ENCODE measurements around the gene PUM1.
"Not testable (repeated sequence)": the region's sequence is repeated elsewhere in the genome, so short reads cannot be mapped to it uniquely, and the experiment has no call there.

Gene PUM1, protein sequence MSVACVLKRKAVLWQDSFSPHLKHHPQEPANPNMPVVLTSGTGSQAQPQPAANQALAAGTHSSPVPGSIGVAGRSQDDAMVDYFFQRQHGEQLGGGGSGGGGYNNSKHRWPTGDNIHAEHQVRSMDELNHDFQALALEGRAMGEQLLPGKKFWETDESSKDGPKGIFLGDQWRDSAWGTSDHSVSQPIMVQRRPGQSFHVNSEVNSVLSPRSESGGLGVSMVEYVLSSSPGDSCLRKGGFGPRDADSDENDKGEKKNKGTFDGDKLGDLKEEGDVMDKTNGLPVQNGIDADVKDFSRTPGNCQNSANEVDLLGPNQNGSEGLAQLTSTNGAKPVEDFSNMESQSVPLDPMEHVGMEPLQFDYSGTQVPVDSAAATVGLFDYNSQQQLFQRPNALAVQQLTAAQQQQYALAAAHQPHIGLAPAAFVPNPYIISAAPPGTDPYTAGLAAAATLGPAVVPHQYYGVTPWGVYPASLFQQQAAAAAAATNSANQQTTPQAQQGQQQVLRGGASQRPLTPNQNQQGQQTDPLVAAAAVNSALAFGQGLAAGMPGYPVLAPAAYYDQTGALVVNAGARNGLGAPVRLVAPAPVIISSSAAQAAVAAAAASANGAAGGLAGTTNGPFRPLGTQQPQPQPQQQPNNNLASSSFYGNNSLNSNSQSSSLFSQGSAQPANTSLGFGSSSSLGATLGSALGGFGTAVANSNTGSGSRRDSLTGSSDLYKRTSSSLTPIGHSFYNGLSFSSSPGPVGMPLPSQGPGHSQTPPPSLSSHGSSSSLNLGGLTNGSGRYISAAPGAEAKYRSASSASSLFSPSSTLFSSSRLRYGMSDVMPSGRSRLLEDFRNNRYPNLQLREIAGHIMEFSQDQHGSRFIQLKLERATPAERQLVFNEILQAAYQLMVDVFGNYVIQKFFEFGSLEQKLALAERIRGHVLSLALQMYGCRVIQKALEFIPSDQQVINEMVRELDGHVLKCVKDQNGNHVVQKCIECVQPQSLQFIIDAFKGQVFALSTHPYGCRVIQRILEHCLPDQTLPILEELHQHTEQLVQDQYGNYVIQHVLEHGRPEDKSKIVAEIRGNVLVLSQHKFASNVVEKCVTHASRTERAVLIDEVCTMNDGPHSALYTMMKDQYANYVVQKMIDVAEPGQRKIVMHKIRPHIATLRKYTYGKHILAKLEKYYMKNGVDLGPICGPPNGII

DNA sequence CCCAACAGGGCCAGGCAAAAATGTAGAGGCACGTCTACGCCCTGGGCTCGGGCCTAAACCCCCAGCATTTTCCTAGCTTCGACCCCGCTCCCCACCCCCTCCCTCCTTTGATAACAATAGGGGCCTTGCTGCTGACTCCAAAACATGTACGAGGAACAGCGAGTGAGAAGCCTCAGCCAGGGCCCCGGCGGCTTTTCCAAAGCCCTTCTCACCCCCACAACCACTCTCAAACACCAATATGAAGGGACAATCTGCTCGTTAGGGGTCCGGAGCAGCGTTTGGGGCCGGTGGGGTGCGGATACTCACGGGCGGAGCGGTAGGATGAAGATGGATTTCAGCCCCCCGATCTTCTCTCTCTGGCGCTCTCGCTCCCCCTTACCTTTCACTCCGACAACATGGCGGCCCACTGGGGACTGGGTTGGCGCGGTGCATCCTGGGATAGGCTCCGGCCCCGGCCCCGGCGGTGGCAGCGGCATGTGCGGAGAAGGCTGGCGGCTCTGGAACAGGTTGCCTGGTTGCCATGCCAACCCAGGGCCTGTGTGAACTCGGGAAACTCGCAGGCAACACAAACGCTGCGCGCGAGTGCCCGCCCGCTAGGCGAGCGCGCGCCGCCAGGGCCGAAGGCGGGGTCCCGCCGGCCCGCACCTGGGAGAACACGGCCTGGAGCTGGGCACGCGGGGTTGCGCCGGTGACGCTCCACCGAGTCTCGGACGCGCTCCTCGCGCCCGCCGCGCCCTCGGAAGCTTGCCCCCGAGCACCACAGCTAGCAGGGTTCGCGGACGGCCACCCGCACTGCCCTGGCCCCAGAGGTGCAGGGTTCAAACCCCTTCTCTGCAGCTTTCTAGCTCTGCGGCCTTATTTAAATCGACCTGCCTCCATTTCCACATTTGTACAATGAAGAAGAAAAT is at the start of gene PUM1:
Gene PUM1, minus strand, starts transcription at position 408 of the 908 bp plus-strand sequence. CDS start 6,151 bp downstream, outside the sequence.
- peak; percentile 99 for DNase-seq

DNA sequence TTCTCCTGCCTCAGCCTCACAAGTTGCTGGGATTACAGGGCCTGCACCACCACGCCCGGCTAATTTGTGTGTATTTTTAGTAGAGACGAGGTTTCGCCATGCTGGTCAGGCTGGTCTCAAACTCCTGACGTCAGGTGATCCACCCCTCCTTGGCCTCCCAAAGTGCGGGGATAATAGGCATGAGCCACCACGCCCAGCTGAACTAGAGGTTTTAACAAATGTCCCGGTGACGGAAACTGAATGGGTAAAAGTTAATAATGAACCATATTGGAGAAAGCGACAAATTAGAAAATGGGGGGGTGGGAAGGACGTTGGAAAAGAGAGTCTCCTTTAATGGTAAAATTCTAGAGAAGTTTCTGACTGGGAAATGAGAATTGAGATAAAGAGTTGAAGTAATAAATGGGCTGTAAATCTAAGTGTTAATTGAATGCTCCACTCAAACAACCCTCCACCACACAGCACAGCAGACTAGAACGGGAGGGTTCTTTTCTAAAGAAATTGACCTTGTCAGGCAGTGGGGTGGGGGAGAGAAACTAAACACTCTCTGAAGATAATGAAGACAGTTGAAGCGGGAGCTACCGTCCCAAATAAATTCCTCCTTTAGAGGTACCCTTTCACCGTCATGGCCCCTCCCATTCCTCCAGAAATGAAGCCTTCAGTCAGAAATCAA is 46.9 kb upstream of the PUM1 start:
- no peak for DNase-seq

DNA sequence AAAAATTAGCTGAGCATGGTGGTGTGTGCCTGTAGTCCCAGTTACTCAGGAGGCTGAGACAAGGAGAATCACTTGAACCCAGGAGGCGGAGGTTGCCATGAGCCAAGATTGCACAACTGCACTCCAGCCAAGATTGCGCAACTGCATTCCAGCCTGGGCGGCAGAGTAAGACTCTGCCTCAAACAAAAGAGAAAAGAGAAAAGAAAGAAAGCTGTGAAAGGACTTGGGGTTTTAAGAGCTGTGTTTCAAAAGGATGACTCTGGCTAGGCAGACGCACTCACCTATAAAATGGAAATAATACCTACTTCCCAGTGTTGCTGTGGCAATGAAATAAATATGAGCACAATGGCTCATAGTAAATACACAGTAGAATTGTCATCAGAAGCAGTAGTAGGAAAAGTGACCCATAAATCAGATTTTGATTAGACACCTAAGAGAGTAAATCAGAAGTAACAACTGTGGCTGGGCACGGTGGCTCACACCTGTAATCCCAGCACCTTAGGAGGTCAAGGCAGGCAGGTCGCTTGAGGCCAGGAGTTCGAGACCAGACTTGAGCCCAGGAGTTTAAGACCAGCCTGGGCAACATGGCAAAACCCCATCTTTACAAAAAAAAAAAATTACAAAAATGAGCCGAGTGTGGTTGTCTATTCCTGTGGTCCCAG is 45.9 kb upstream of the PUM1 start:
- DNase-seq, result no peak

DNA sequence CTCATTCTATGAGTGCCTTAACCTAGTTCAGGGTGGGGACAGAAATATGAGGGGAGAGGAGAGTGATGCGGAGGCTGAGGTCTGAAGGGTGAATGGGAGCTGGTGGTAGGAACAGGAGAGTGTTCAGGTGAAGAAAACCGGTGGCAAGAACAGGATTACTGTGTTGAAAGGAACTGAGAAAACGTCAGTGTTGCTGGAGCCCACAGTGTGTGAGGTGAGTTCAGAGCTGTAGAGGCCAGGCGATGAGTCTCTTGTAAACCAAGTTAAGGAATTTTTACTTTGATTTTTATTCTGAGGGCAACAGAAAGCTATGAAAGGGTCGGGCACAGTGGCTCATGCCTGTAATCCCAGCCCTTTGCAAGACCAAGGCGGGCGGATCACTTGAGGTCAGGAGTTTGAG is 45.3 kb upstream of the PUM1 start:
- DNase-seq, result no peak

DNA sequence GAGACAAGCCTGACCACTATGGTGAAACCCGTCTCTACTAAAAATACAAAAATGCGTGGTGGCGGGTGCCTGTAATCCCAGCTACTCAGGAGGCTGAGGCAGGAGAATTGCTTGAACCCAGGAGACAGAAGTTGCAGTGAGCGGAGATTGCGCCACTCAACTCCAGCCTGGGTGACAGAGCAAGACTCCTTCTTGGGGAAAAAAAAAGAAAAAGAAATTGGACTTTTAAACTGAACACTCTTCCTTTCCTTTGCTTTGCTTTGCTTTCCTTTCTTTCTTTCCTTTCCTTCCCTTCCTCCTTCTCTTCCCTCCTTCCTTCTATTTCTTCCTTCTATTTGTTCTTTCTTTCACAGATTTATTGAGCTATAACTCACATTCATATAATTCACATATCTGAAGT is 43.3 kb upstream of the PUM1 start:
- no peak for DNase-seq

DNA sequence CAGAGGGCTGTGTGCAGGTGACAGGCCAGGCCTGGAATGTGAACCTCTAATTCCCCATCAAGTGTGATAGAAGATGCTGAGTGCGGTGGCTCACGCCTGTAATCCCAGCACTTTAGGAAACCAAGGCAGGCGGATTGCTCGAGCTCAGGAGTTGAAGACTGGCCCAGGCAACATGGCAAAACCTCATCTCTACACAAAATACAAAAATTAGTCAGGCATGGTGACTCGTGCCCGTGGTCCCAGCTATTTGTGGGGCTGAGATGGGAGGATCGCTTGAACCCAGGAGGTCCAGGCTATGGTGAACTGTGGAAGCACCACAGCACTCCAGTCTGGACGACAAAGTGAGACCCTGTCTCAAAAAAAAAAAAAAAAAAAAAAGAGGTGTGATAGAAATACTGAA is 40.1 kb upstream of the PUM1 start:
- DNase-seq, result no peak

DNA sequence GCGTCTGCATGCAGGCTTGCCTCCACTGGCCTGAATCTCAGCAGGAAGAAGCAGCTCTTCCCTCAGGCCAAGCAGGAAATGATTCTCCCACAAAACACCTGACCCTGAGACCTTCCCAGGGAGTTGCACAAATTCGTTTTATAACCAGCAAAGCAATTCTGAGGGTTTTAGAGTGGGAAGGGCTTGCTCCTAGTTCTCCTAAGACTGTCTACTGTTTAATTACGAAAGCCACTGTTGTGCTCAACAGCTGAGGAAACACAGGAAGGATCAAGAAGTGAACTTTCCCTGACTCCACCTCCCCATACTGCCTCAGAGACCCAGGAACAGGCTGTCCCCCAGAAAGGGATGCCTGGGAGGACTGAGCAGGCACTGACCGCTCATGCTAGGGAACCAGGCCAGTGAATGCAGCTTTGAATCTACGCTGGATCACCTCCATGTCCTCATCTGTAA is 37.0 kb upstream of the PUM1 start:
- DNase-seq, result no peak

DNA sequence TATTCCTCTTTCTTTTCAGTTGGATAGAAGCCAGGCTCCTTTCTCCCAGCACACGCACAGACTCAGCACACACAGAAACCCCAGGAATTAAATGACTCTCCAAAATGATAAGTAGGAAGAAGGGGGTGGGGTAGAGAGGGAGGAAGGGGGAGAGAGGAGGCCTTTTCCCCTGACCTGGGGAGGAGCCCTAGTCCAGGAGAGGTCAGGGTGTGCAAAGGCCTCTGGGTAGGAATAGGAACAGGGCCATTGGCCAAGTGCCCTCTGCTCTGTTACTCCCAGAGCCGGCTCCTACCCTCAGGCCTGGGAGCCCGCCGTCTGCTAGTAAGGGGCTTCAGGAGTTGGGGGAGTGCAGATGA is 35.6 kb upstream of the PUM1 start:
- DNase-seq, result no peak

DNA sequence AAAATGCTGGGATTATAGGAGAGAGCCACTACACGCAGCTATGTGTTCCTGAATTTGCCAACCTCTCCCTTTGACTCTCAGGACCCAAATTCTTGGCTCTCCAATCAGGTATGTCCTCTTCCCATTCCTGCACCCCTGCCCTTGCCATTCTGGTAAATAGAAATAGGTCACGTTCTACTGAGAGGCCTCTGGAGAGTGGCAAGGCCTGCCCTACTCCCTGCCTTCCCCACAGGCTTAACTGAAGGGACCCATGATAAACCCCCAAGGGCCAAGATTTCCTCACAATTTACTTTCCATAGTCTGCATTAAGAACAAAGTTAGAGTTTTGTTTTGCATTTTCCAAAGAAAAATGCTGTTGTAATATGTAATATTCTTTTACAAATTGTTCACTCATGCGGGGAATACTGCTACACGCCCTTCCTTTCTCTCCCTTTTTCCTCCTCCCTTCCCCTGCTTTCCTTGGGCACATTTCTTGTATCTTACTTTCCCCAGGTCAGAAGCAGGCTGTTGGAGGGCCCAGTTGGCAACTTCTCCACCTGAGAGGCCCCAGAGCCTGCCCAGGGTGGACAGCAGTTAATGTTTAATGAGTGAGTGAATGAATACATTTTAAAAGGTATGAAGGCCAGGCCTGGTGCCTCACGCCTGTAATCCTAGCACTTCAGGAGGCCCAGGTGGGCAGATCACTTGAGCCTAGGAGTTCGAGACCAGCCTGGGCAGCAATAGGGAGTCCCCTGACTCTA is 33.9 kb upstream of the PUM1 start:
- no peak for DNase-seq

DNA sequence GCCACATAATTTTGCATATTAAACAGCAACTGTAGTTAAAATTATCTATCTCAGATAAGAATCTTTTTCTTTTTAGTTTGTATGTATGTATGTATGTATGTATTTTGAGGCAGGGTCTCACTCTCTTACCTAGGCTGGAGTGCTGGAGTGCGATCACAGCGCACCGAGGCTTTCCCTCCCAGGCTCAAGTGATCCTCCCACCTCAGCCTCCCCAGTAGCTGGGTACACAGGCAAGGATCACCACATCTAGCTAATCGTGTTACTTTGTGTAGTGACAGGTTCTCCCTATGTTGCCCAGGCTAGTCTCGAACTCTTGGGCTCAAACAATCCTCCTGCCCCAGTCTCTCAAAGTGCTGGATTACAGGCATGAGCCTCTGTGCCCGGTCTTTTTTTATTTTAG is 30.5 kb upstream of the PUM1 start:
- DNase-seq, result no peak

DNA sequence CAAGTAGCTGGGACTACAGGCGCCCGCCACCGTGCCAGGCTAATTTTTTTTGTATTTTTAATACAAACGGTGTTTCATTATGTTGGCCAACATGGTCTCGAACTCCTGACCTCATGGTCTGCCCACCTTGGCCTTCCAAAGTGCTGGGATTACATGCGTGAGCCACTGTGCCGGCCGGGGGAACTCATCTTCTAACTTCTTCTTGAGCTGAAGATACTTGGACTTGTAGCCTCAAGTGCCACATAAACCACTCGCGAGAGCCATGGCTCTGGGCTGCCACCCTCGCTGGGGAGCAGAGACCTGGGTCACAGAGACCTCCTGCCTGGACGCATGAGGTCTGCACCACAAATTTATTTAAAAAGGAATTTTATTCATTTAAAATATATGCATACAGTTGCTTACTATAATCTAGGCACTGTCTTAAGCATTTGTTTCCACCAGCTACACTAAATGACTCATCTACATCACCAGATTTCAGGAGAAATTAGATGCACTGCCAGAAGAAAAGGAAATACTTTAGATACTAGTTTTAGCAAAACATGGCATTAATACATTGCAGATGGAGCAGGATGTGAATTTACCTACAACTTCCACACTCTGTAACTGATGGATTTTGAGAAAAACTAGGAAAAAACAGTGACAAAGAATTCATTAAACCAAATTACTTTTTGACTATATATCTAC is 29.9 kb upstream of the PUM1 start:
- DNase-seq, result no peak

DNA sequence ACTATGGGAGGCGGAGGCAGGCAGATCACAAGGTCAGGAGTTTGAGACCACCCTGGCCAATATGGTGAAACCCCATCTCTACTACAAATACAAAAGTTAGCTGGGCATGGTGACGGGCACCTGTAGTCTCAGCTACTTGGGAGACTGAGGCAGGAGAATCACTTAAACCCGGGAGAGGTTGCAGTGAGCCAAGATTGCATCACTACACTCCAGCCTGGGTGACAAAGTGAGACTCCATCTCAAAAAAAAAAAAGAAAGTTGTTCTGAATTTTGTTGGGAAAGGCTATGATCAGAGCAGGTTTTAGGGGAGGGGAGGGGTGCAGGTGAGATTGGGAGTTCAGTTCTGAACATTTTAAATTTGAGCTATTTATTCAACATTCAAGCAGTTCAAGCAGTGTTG is 22.6 kb upstream of the PUM1 start:
- not testable (repeated sequence) for DNase-seq

DNA sequence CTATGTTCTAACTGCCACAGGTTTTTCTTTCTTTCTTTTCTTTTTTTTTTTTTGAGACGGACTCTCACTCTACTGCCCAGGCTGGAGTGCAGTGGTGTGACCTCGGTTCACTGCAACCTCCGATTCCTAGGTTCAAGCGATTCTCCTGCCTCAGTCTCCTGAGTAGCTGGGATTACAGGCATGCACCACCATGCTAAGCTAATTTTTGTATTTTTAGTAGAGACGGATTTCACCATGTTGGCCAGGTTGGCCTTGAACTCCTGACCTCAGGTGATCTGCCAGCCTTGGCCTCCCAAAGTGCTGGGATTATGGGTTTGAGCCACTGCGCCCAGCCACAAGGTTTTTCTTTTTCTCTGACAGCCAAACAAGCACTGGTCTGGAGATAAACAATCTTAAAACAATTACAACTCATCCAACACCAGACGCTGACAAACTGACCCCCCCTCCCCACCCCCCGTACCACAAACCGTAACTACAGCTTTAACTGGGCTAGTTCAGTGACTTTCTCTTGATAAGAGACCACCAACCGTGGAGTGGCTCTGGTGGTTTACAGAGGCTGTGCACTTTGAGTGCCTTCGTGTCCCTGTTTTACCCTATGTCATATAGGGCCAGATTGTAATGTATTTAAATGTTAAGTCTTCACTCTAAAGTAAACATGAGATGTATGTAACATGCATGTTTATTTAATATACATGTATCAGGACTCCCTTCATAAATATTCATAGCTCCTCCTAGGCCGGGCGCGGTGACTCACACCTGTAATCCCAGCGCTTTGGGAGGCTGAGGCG is 19.5 kb upstream of the PUM1 start:
- no peak for DNase-seq

DNA sequence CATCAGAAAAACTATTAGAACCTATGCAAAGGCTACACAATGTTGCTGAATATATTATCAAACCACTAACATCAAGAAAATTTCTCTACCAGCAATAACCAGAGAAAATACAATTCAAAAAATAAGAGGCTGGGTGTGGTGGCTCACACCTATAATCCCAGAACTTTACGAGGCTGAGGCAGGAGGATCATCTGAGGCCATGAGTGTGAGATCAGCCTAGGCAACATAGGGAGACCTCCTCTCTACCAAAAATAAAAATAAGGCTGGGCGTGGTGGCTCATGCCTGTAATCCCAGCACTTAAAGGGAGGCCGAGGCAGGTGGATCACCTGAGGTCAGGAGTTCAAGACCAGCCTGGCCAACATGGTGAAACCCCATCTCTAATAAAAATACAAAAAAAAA is 16.9 kb upstream of the PUM1 start:
- DNase-seq, result no peak

DNA sequence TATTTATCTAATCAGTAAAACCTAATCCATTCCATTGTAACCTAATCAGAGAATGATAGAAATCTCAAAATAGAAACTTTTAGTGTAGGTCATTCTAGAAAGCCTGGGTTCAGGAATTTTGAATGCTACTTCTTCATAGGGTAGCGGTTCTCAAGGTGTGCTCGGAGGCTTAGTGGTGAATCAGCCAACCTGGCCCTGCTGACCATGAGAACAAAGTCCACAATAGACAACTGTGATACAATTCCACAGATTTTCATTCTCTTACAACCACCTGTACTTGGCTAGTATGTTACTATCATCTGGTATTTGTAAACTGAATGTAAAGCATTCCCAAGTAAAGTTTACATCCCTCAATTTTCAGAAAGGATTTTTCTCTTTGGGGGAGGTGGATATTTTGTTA is 7.5 kb upstream of the PUM1 start:
- no peak for DNase-seq

DNA sequence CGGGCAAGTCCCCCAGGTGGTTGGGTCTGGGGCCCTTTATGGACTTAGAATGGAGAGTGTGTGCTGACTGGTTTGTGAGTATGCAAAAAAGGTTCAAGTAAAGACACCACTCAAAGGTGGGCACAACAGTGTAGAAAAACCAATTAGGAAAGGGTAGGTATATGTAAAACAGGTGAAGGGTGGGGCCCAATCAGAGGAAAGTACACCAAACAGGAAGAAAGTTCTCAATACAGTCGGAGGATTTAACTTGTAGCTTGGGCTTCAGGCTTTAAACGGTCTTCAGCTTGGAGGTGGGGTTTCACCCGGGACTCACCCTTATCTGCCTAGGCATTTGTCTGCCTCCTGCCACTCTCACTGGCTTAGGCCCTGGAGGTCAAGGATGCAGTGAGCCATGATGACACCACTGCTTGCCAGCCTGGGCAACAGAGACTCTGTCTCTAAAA is 6.8 kb upstream of the PUM1 start:
- DNase-seq, result no peak

DNA sequence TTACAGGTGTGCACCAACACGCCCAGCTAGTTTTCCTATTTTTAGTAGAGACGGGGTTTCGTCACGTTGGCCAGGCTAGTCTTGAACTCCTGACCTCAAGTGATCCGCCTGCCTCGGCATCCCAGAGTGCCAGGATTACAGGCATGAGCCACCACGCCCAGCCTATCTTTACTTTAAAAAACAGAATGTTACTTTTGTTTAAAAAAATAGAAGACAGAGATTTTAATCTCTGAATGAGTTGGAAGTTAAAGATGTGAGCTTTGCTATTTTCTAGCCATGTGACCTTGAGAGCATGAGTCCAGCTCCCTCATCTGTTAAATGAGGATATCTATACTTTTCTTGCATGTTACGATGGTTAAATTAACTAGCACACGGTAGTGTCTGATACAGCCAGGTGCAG is 3.9 kb upstream of the PUM1 start:
- no peak for DNase-seq

DNA sequence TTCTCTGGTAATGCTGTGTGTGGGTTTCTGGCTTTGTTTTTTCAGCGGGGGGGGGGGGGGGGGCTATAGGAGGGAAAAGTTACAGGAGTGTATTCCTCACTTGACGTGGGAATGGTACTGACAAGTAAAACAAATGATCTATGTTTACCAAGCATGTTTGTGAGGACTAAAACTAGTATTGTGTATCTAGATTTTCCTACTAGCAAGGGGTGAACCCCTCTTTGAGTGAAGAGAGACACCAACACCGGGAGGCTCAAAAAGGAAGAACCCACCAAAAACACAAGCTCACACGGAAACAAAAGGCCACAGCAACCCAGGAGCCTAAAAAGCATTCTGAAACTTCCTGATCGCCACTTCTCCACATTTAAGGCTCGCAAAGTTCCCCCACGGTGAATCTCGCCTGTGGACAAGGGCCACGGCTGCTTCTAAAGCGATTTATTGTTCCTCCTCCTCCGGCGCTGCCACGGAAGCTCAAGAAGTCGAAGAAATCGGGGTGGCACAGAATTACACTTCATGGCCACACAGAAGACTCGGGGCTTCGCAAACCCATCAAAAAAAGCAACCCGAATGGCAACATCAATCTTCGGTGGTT is 703 bp downstream of the PUM1 start:
- no peak for DNase-seq
